HFF-Myc (cell line): ENCODE data around the gene RAB5B.

ENCODE experiments used
- DNase-seq: peaks from one replicate; pipeline ENCODE4 v3.0.0-alpha.2; 2011; ENCODE audit warnings: low read depth; ENCODE audit errors: extremely low read depth
- H3K4me3 ChIP-seq: replicated peaks from 2 replicates; pipeline ENCODE4 v1.5.1; 2011; ENCODE audit warnings: low read depth, mild to moderate bottlenecking, control low read depth, low read length
- CTCF ChIP-seq: IDR thresholded peaks from 2 replicates; pipeline ENCODE4 v1.5.1; 2012; ENCODE audit warnings: mild to moderate bottlenecking, low read depth, low read length, control low read depth; ENCODE audit errors: missing control alignments

Gene RAB5B

DNA sequence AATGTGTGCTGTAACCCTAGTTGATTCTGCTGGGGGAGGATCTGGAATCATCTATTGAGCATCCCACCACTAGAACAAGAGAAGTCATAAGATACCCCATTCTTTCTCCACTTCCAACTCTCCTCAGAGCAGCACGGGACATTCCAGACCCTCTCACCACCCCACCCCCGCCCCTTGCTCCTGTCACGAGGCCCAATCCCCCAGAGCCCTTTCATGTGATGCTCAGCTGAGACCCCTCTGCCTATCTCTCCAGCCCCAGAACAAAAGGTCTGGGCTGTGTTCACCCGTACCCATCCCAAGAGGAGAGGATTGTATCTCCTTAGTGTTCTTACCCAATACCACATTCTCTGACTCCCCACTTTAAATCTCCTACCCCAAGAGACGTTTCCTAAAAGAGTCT is 8.6 kb upstream of the RAB5B start:
- TF ChIP-seq CTCF, result no peak
- H3K4me3 ChIP-seq, result no peak overlapping the region
- no peak for DNase-seq

DNA sequence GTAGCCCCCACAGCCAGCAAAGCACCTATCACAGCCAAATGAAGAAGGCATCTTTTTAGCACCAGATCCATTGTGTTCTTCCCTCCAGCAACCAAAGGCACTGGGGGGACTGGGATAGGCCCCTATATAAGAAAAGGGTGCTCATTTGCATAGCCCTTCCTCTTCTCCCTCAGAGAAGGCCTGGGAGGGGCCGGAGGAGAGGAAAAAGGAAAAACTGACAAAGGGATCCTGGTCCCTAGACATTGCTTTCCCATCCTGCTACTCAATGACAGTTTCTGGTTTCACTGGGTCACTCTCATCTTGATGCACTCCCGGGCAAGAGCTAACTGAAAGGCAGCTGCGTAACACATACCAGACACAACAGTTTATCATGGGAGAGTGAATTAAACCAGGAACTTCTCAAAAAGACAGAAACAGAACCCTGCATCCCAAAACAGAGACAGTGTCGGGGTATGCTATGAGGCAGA is 7.9 kb upstream of the RAB5B start, which contains the start of gene PMEL:
PMEL (minus strand) TSS at position 102 of the 467 bp plus-strand sequence; CDS start at position 71, 31 bp downstream.
- no peak for DNase-seq
- H3K4me3 ChIP-seq, result peak within 1 kb of the TSS; percentile 91
- TF ChIP-seq CTCF, result no peak

GRCh38 chr12:55966408-55967281 is 7.2 kb upstream of the RAB5B start, which contains the start of gene CDK2:
Gene CDK2, plus strand, starts transcription at chr12:55966830. Its CDS starts 179 bp downstream, at chr12:55967009.
- DNase-seq, result no peak
- no peak for TF ChIP-seq CTCF
- H3K4me3 ChIP-seq, result peak within 1 kb of the TSS; percentile 91

DNA sequence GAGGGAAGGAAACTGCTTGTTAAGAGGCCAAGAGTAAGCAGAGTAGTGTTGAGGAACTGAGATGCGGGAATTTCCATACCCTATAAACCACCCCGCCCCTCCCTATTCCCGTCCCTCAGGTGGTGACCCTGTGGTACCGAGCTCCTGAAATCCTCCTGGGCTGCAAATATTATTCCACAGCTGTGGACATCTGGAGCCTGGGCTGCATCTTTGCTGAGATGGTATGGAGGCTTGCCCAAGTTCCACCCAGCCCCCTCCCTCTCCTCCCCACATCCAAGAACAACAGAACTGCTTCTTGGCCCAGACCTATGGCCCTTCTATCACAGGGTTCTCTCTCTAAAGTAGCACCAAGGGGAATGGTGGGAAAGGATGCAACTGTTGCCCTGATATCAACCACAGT is 4.5 kb upstream of the RAB5B start:
- H3K4me3 ChIP-seq, result no peak overlapping the region
- no peak for DNase-seq
- TF ChIP-seq CTCF, result no peak

DNA sequence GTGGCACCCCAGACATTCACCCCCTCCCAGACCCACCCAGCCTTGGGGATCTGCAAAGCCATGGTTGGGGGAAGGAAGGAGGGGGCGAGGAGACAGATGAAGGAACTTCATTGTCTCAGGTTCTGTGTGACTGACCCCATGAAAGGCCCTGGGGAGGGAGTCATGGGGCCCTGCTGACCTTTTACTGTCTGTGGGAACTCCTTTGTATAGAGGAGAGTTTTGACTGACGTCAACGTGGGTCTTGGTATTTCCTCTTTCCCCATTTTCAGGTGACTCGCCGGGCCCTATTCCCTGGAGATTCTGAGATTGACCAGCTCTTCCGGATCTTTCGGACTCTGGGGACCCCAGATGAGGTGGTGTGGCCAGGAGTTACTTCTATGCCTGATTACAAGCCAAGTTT is 3.1 kb upstream of the RAB5B start:
- no peak overlapping the region for H3K4me3 ChIP-seq
- DNase-seq, result no peak
- TF ChIP-seq CTCF, result no peak

GRCh38 chr12:55972042-55972441 is 1.8 kb upstream of the RAB5B start:
- H3K4me3 ChIP-seq, result peak overlapping the region; percentile 49
- TF ChIP-seq CTCF, result no peak
- no peak for DNase-seq
